Activated CD4-positive, alpha-beta T cell treated with anti-CD3 and anti-CD28 coated beads, Interleukin-2, Interleukin-4, amounts not matched to agents 100 ng/mL and 50 ng/mL, durations not matched to agents 16 hours and 8 hours (primary cell): ENCODE data around the gene CATSPERZ.

Experiments used
- DNase-seq: peaks from one replicate; pipeline ENCODE4 v3.0.0-alpha.2; 2020; ENCODE audit warnings: low spot score

The CATSPERZ gene

DNA sequence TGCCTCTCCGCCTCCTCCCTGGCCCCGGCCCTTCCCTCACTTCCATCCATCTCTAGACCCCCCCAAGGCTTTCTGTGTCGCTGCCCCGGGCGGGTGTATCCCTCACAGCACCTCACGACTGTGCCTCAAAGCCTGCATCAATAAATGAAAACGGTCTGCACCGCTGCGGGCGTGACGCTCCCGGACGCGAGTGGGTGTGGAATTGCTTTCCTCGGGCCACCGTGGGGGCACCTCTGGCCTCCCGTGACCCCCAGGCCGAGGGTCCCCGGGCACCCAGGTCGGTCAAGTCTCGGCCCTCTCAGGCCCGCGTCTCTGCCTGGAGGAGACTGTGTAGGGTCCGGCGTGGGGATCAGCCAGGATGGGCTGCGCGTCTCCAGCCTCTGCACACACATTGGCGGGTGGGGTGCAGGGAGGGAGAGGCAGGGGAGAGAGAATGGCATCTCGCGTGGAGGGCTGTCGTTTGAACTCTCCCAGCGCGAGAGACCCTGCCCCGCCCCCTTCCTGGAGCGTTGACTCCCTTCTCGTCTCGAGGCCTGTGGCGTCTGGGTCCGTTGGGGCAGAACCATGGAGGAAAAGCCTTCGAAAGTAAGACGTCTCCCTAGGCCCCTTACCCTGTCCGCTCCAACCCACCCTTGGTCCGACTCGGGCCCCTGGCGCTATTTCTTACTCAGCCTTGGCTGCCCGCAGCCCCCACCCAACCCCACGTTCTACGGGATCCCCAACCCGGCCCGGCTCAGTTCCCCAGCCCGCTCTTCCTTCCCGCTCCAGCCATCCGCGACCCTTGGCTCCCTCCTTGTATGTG is at the start of gene CATSPERZ:
CATSPERZ (plus strand) TSS at position 512 of the 802 bp plus-strand sequence; CDS start at position 565, 53 bp downstream.
- no peak for DNase-seq

GRCh38 chr11:64250415-64251015 is 49.6 kb upstream of the CATSPERZ start:
- no peak for DNase-seq

- DNase-seq, result no peak
These were observed 49.0 kb upstream of the CATSPERZ start, which contains the start of gene PLCB3 for GRCh38 chr11:64251016-64251752. PLCB3 (plus strand) TSS chr11:64251530; CDS start chr11:64251650, 120 bp downstream.

- DNase-seq, result no peak
These were observed 48.5 kb upstream of the CATSPERZ start for GRCh38 chr11:64251753-64252002.

DNA sequence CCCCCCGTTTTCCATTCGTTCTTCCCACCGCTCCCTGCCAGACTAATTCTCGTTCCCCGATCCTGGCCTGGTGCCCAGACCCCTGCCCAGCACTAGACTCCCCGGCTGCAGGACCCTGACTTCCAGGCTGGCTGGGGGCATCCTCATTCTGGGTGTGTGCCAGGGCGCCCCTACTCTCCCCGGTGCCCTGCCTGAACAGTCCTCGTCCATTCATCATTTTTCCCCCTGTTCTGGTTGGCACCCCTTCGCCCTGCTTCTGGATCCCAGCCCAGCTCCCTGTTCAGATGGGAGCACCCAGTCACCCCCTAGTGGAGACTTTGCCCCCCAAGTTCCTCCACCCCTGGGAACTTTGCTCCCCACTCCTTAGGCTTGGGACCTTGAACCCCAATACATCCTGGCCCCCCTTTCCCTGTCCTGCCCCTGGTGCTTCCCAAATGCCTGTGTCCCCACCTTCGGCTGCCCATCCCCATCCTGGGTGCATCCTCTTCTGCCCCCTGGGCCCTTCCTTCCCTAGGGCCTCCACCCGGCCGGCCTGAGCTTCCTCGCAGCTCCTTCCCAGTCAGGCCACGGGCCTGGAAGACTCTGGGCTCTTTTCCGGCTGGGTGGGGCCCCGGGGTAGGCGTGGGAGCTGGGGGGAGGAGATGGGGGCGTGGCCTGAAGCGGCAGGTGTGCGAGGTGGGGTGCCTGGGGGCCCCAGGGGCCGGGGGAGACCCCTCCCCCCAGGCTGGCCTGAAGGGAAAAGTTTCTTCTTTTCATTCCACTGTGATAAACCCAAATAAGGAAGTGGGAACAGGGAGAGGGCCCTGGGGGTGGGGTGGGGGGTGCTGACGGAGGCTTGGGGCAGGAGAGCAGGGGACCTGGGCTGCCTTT is 47.9 kb upstream of the CATSPERZ start:
- no peak for DNase-seq

GRCh38 chr11:64253043-64253442 is 47.1 kb upstream of the CATSPERZ start:
- DNase-seq, result no peak

- no peak for DNase-seq
These were observed 46.7 kb upstream of the CATSPERZ start for GRCh38 chr11:64253481-64253880.

- DNase-seq, result no peak
These were observed 45.8 kb upstream of the CATSPERZ start for GRCh38 chr11:64254326-64254725.

DNA sequence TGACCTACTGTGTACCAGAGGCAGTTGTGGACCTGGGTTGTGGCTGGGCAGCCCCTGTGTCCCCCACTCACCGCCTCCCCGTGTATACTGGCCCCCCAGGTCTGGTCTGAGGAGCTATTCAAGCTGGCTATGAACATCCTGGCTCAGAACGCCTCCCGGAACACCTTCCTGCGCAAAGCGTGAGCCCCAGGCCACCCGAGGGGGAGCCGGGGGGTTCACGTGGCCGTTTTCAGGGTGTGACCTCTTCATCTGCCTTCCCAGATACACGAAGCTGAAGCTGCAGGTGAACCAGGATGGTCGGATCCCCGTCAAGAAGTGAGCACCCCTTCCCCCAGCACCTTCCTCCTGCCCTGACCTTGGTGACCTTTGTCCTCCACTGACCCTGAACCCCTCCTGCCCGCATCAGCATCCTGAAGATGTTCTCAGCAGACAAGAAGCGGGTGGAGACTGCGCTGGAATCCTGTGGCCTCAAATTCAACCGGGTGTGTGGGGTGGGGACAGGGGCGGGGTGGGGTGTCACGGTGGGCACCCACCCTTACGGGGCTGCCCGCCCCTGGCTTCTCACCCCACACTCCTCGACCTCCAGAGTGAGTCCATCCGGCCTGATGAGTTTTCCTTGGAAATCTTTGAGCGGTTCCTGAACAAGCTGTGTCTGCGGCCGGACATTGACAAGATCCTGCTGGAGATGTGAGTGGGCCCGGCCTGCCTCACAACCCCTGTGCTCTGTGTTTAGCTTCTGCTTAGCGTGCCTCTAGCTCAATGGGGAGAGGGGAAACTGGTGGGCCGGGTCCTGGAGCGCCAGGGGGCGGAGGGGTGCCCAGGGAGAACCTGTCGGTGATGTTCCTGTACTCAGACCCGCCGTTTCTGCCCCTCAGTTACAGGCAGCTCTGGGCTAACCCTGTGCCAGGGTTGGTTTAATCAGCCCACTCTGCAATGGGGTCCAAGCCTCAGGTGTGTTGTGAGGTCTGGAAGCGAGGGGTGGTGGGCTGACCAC is 44.7 kb upstream of the CATSPERZ start:
- DNase-seq, result no peak

GRCh38 chr11:64256300-64256699 is 43.9 kb upstream of the CATSPERZ start:
- DNase-seq, result no peak

DNA sequence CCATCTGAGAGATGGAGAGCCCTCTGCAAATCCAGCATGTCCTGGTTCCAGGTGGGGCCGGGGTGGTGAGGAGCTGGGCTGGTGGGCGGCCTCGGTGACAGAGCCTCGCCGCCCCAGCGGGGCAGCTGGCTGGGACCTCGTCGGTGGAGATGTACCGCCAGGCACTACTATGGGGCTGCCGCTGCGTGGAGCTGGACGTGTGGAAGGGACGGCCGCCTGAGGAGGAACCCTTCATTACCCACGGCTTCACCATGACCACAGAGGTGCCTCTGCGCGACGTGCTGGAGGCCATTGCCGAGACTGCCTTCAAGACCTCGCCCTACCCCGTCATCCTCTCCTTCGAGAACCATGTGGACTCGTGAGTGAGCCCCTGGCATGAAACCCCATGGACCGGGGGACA is 41.8 kb upstream of the CATSPERZ start:
- no peak for DNase-seq

DNA sequence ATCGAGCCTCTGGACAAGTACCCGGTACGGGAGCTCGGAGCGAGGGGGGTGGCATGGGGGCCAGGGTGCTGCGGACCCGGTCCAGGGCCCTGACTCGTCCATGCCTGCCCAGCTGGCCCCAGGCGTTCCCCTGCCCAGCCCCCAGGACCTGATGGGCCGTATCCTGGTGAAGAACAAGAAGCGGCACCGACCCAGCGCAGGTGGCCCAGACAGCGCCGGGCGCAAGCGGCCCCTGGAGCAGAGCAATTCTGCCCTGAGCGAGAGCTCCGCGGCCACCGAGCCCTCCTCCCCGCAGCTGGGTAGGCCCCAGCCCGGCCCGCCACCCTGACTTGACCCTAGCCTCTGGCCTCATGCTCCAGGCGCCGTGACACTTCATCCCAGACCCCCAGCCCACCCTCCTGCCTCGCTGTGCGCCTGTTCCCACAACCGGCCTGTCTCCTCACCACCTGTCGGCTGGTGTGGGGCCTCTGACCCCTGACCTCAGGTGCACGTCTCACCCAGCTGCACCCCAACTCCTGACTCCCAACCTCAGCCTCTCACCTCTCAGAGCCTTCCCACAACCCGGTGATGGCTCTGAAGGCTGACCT is 41.1 kb upstream of the CATSPERZ start:
- no peak for DNase-seq

DNA sequence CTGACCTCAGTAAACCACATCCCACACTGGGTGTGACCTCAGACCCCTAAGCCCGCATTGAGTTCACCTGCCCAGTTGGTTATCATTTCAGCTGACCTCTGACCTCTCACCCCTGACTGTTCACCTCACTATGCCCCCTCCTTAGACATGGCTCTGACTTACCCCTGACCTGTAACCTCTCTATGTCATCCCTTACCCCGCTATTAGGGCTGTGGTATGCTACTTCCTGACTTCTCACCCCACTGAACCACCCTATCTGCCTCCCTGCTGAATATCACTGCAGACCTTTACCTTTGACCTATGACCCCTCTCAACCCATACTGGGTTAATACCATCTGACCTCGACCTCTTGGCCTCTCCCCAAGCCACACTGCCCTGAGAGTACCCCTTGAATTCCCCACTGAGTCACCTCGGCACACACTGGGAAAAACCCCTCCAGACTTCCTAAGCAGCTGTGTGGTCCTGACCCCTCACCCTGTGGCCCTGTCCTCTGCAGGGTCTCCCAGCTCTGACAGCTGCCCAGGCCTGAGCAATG is 40.6 kb upstream of the CATSPERZ start:
- no peak for DNase-seq

GRCh38 chr11:64260147-64260708 is 39.9 kb upstream of the CATSPERZ start:
- DNase-seq, result no peak

DNA sequence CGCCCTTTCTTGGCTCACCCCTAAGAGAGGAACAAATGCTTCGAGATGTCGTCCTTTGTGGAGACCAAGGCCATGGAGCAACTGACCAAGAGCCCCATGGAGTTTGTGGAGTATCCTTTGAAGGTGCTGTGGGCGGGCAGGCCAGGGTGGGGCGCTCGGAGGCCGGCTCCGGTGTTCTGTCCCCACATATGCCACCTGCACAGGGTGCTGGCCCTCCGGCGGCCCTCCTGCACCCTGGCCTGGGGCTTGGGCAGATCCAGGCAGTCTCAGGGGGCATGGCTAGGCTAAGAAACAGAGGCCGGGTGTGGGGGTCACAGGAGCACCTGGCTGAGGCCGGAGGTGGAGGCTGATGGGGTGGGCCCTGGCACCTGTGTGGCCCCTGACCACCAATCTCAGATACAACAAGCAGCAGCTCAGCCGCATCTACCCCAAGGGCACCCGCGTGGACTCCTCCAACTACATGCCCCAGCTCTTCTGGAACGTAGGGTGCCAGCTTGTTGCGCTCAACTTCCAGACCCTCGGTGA is 38.5 kb upstream of the CATSPERZ start:
- no peak for DNase-seq

DNA sequence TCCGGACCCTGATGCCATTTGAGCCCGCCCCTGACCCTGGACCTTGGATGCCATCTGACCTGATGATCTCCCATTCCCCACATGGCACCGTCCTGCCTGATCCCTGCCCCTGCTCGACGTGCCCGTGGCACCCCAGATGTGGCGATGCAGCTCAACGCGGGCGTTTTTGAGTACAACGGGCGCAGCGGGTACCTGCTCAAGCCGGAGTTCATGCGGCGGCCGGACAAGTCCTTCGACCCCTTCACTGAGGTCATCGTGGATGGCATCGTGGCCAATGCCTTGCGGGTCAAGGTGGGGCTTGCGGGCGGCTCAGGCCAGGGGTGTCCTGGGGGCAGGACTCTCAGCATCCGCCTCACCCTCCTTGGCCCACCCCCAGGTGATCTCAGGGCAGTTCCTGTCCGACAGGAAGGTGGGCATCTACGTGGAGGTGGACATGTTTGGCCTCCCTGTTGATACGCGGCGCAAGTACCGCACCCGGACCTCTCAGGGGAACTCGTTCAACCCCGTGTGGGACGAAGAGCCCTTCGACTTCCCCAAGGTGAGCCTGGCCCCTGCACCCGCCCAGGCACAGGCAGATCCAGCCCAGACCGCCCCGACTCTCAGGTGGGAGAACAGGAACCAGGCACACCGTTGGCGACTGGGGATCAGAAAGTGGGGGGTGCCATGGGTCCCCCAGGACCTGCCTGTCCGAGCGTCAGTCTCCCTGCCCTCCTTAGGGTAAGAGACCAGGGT is 37.7 kb upstream of the CATSPERZ start:
- no peak for DNase-seq

DNA sequence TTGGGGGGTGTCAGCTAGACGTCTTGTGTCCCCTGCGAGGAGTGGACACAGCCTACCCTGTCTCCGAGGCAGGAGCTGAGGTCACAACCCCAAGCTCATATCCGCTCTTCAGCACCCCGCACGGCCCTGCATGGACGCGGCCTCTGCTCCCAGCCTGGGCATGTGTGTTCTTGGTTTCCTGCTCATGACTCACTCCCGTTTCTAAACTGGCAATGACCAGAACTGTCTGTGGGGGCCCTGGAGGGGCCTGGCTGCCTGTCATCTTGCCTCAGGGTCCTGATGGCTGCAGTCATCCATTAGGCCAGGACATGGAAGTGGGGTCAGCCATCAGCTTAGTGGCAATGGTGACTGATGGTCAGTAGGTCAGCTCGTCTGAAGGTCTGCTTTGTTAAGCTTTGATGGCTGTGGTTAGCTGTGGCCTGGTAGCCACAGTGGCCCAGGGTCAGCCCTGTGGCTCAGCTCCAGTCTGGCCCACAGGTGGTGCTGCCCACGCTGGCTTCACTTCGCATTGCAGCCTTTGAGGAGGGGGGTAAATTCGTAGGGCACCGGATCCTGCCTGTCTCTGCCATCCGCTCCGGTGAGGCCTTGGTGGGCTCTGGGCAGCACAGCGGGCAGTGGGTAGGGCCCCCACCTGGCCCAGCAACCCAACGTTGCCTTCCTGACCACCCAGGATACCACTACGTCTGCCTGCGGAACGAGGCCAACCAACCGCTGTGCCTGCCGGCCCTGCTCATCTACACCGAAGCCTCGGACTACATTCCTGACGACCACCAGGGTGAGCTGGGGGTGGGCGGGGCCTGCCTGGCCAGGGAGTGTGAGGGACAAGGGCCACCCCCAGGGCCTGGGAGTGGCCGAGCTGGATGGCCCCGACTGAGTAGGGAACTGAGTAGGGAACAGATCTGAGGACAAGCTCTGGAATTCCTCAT is 36.9 kb upstream of the CATSPERZ start:
- DNase-seq, result no peak

DNA sequence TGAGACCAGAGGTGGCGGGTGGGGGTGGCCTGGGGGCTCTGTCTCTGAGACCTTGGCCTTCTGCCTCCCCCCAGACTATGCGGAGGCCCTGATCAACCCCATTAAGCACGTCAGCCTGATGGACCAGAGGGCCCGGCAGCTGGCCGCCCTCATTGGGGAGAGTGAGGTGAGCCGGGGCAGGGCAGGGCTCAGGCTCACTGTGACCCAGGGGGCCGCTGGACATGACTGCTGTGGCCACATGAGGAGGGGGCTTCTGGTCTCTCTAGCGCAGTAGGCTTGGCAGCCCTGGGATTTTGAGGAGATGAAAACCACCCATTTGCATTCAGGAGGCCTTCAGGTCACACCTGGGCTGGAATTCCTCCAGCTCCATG is 36.2 kb upstream of the CATSPERZ start:
- no peak for DNase-seq
